CD14-positive monocyte (primary cell): ENCODE data around the gene ATG4B. TPM values are rescaled to one million over a fixed set of nuclear protein-coding genes. Genes with fewer than 3 reads are reported as not detected.

Source experiments
- DNase-seq, 3 donors: peaks; one replicate each; pipeline ENCODE4 v3.0.0-alpha.2; 2011 to 2022
- H2AFZ ChIP-seq: 2 replicates; pipeline ENCODE4 v1.6.0; 2012; ENCODE audit warnings: mild to moderate bottlenecking, low read depth, low read length, inconsistent platforms; ENCODE audit not compliant: insufficient read depth, poor library complexity, severe bottlenecking
- H3K27ac ChIP-seq, 2 donors: 1 replicate in 1 of 2; 2 replicates in 1 of 2; pipeline ENCODE4 v1.5.1; 2012 to 2013; ENCODE audit warnings: low read length in 2 of 2, control low read depth in 1 of 2, inconsistent platforms in 1 of 2, low read depth in 1 of 2, mild to moderate bottlenecking in 1 of 2
- H3K27me3 ChIP-seq, 2 donors: one replicate each; pipeline versions ENCODE4 v1.6.0 to v1.6.1; 2011 to 2013; ENCODE audit warnings: low read length in 2 of 2; ENCODE audit not compliant: control insufficient read depth in 2 of 2, insufficient read depth in 2 of 2
- H3K36me3 ChIP-seq, 2 donors: replicated peaks in 1 of 2; 1 replicate in 1 of 2; 2 replicates in 1 of 2; pipeline versions ENCODE4 v1.5.1 to v1.6.1; 2012 to 2013; ENCODE audit warnings: low read length in 2 of 2, control low read depth in 1 of 2, inconsistent platforms in 1 of 2, mild to moderate bottlenecking in 1 of 2; ENCODE audit not compliant: insufficient read depth in 2 of 2, control insufficient read depth in 1 of 2
- H3K4me1 ChIP-seq, 2 donors: 1 replicate in 1 of 2; 2 replicates in 1 of 2; pipeline versions ENCODE4 v1.5.1 to v1.6.1; 2012 to 2013; ENCODE audit warnings: low read length in 2 of 2, control low read depth in 1 of 2, inconsistent platforms in 1 of 2, mild to moderate bottlenecking in 1 of 2, moderate library complexity in 1 of 2; ENCODE audit not compliant: insufficient read depth in 2 of 2, control insufficient read depth in 1 of 2
- H3K4me2 ChIP-seq: replicated peaks from 2 replicates; pipeline ENCODE3; 2012; ENCODE audit warnings: low read length, moderate library complexity, mild to moderate bottlenecking; ENCODE audit not compliant: poor library complexity, severe bottlenecking; ENCODE audit errors: extremely low read depth
- H3K4me3 ChIP-seq, 3 experiments: fragments of 200-600 bp in 1 of 3; sonication (generic) in 1 of 3; replicated peaks in 1 of 3; 1 replicate in 2 of 3; 2 replicates in 1 of 3; pipeline ENCODE4 v1.5.1; 2011 to 2013; ENCODE audit warnings: low read length in 3 of 3, mild to moderate bottlenecking in 3 of 3, control low read depth in 2 of 3, low read depth in 2 of 3, inconsistent platforms in 1 of 3, moderate library complexity in 1 of 3
- H3K79me2 ChIP-seq: 2 replicates; pipeline ENCODE4 v1.6.0; 2012; ENCODE audit warnings: mild to moderate bottlenecking, control low read depth, inconsistent platforms, low read length, moderate library complexity; ENCODE audit not compliant: insufficient read depth
- H3K9ac ChIP-seq: 2 replicates; pipeline ENCODE4 v1.6.0; 2017; ENCODE audit warnings: low read length, mild to moderate bottlenecking; ENCODE audit not compliant: insufficient read depth, poor library complexity, severe bottlenecking
- H3K9me3 ChIP-seq, 2 donors: replicated peaks in 1 of 2; 1 replicate in 1 of 2; 2 replicates in 1 of 2; pipeline versions ENCODE4 v1.5.1 to v1.6.1; 2012 to 2013; ENCODE audit warnings: low read length in 2 of 2, control low read depth in 1 of 2; ENCODE audit not compliant: control insufficient read depth in 1 of 2, insufficient read depth in 1 of 2
- H4K20me1 ChIP-seq: 2 replicates; pipeline ENCODE4 v1.6.0; 2012; ENCODE audit warnings: mild to moderate bottlenecking, low read length, control low read depth, moderate library complexity; ENCODE audit not compliant: insufficient read depth
- H3K27ac Mint-ChIP-seq, 7 donors: one replicate each; pipeline ENCODE4 v1.8.0; 2020; ENCODE audit warnings: mild to moderate bottlenecking in 7 of 7, mixed read lengths in 7 of 7, moderate library complexity in 6 of 7, inconsistent platforms in 2 of 7
- H3K27me3 Mint-ChIP-seq, 3 donors: one replicate each; pipeline ENCODE4 v1.8.0; 2021 to 2022; ENCODE audit warnings: low read depth in 3 of 3, mild to moderate bottlenecking in 3 of 3, mixed read lengths in 3 of 3, moderate library complexity in 3 of 3, inconsistent platforms in 1 of 3
- H3K36me3 Mint-ChIP-seq, 2 donors: one replicate each; pipeline ENCODE4 v1.8.0; 2020; ENCODE audit warnings: mixed read lengths in 2 of 2, inconsistent platforms in 1 of 2, mild to moderate bottlenecking in 1 of 2
- H3K4me1 Mint-ChIP-seq: one replicate; pipeline ENCODE4 v1.8.0; 2020; ENCODE audit warnings: mild to moderate bottlenecking, mixed read lengths
- H3K4me3 Mint-ChIP-seq, 2 donors: one replicate each; pipeline ENCODE4 v1.8.0; 2020; ENCODE audit warnings: mild to moderate bottlenecking in 2 of 2, mixed read lengths in 2 of 2, moderate library complexity in 1 of 2
- H3K9me3 Mint-ChIP-seq, 7 donors: one replicate each; pipeline ENCODE4 v1.8.0; 2020 to 2022; ENCODE audit warnings: mixed read lengths in 7 of 7, mild to moderate bottlenecking in 6 of 7, moderate library complexity in 6 of 7, inconsistent platforms in 2 of 7
- WGBS: methylation state at CpG from one replicate; pipeline ENCODE4 v1.1.5; 2013; ENCODE audit warnings: missing lambda C conversion rate; ENCODE audit not compliant: insufficient coverage; 5-methylcytosine and 5-hydroxymethylcytosine counted together
- intact Hi-C, 2 donors: fragments of 100-400 bp; cut with micrococcal nuclease; formaldehyde crosslinking; loops; one replicate each; pipeline versions ENCODE4 v1.15.0 to v1.15.1; 2023
- polyA plus RNA-seq, 3 donors: library from polyadenylated mRNA; depleted of rRNA in 1 of 3; unstranded in 2 of 3; stranded (reverse) in 1 of 3; fragments of 300-500 nt in 2 of 3; fragments of >200 nt in 1 of 3; fragmentation: Illumina TruSeq in 2 of 3; gene quantifications; 1 replicate in 2 of 3; 2 replicates in 1 of 3; pipeline ENCODE4 v1.2.3, GENCODE V29; 2012 to 2021
- TF ChIP-seq, protein P1 (sequence below): fragments of 200-600 bp; IDR thresholded peaks from one replicate; pipeline ENCODE4 v1.8.0; 2022; ENCODE audit warnings: antibody characterized with exemption, mild to moderate bottlenecking

The ATG4B gene
- polyA plus RNA-seq, 3 donors, result 54.5 to 202 (median 58.9) TPM

DNA sequence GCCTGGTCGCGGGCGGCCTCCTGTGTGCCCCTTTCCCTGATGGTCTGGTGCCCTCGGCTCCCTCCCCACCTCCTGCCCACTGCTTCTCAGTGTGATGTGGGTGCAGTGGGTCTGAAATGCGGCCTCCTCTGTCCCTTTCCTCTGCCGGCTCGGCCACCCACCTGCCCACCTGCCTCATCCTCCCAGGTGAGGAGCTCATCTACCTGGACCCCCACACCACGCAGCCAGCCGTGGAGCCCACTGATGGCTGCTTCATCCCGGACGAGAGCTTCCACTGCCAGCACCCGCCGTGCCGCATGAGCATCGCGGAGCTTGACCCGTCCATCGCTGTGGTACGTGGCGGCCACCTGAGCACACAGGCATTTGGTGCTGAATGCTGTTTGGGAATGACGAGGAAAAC is 30.9 kb downstream of the ATG4B start:
- H3K4me1 ChIP-seq, result no peaks in the 10 kb centered on the region
- H3K27ac ChIP-seq, result no peak overlapping the region
- H3K36me3 ChIP-seq, result peaks cover 62 to 77% of the 10 kb centered on the region in 2 donors
- TF ChIP-seq, protein P1, sequence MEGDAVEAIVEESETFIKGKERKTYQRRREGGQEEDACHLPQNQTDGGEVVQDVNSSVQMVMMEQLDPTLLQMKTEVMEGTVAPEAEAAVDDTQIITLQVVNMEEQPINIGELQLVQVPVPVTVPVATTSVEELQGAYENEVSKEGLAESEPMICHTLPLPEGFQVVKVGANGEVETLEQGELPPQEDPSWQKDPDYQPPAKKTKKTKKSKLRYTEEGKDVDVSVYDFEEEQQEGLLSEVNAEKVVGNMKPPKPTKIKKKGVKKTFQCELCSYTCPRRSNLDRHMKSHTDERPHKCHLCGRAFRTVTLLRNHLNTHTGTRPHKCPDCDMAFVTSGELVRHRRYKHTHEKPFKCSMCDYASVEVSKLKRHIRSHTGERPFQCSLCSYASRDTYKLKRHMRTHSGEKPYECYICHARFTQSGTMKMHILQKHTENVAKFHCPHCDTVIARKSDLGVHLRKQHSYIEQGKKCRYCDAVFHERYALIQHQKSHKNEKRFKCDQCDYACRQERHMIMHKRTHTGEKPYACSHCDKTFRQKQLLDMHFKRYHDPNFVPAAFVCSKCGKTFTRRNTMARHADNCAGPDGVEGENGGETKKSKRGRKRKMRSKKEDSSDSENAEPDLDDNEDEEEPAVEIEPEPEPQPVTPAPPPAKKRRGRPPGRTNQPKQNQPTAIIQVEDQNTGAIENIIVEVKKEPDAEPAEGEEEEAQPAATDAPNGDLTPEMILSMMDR, result no peak
- no peak overlapping the region for H3K4me2 ChIP-seq
- H3K9ac ChIP-seq, result no peak overlapping the region
- H4K20me1 ChIP-seq, result peaks cover 3% of the 10 kb centered on the region
- H3K4me3 ChIP-seq, result no peak overlapping the region
- DNase-seq, result no peak
- H3K4me3 Mint-ChIP-seq, result no peak overlapping the region
- peaks cover 58 to 73% of the 10 kb centered on the region in 2 donors for H3K36me3 Mint-ChIP-seq
- H3K27me3 ChIP-seq, result no peaks in the 10 kb centered on the region
- 94% methylated on average over 12 of the region's 21 CpGs for WGBS
- no peaks in the 10 kb centered on the region for H3K9me3 ChIP-seq
- H3K79me2 ChIP-seq, result no peaks in the 10 kb centered on the region
- no peaks in the 10 kb centered on the region for H3K9me3 Mint-ChIP-seq
- H3K4me1 Mint-ChIP-seq, result no peaks in the 10 kb centered on the region
- H3K27ac Mint-ChIP-seq, result no peak overlapping the region
- intact Hi-C loops, result no loop called here
- no peaks in the 10 kb centered on the region for H3K27me3 Mint-ChIP-seq
- no peak overlapping the region for H2AFZ ChIP-seq

DNA sequence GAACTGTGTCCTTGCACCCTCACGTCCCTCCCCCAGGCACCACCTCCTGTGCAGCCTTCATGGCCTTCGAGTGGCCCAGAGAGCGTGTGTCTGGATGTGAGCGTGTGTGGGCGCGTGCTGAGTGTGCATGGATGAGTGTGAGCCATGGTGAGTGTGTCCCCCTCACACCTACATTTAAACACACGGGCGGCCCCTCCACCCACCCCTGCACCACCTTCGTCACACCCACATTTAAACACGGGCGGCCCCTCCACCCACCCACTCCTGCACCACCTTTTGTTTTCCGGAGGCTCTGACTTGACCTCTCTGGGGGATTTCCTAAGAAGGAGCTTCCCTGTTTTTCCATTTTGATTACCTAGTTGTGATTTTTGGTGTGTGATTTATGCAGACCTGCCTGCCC is 31.3 kb downstream of the ATG4B start:
- DNase-seq, result no peak
- peaks cover 58 to 73% of the 10 kb centered on the region in 2 donors for H3K36me3 Mint-ChIP-seq
- no peak overlapping the region for H3K27ac Mint-ChIP-seq
- peaks cover 3% of the 10 kb centered on the region for H4K20me1 ChIP-seq
- intact Hi-C loops, result no loop called here
- no peak overlapping the region for H3K4me3 ChIP-seq
- H3K4me1 ChIP-seq, result no peaks in the 10 kb centered on the region
- no peaks in the 10 kb centered on the region for H3K79me2 ChIP-seq
- no peak overlapping the region for H2AFZ ChIP-seq
- no peak overlapping the region for H3K9ac ChIP-seq
- no peak overlapping the region for H3K4me2 ChIP-seq
- TF ChIP-seq, protein P1, result no peak
- no peak overlapping the region for H3K27ac ChIP-seq
- no peaks in the 10 kb centered on the region for H3K27me3 Mint-ChIP-seq
- H3K9me3 Mint-ChIP-seq, result no peaks in the 10 kb centered on the region
- no peaks in the 10 kb centered on the region for H3K27me3 ChIP-seq
- H3K9me3 ChIP-seq, result no peaks in the 10 kb centered on the region
- WGBS, result no CpG with 5 or more reads among the region's 12 CpGs
- no peaks in the 10 kb centered on the region for H3K4me1 Mint-ChIP-seq
- H3K36me3 ChIP-seq, result peaks cover 62 to 77% of the 10 kb centered on the region in 2 donors
- no peak overlapping the region for H3K4me3 Mint-ChIP-seq
